Right lobe of liver (tissue), 4 donors: ENCODE data around the gene RNF32.

Experiments used
- CTCF ChIP-seq, 4 donors: fragments of 200-600 bp in 3 of 4; fragments of 450-650 bp in 1 of 4; IDR thresholded peaks; one replicate each; pipeline versions ENCODE4 v1.5.1 to v1.8.0; 2016 to 2022; ENCODE audit warnings: antibody characterized with exemption in 4 of 4, mild to moderate bottlenecking in 2 of 4
- POLR2A ChIP-seq: fragments of 450-650 bp; IDR thresholded peaks from one replicate; pipeline ENCODE4 v1.6.1; 2017; ENCODE audit warnings: antibody characterized with exemption, mild to moderate bottlenecking
- donor health status: DM: no; HTN: no; CAD: no.
- donor health status: DM: no; HTN: no; CAD: no.
- donor health status: DM: no; HTN: yes; CAD: no.

- TF ChIP-seq CTCF (IDR thresholded peaks at IDR 0.05) (no peak), POLR2A (no peak)
Measured at GRCh38 chr7:156654511-156655234, 14.1 kb downstream of the RNF32 start.
